Stimulated activated CD8-positive, alpha-beta memory T cell treated with anti-CD3 and anti-CD28 coated beads, Interleukin-12 subunit alpha, Interleukin-12 subunit beta, amount 100 ng/mL, for 24 hours (primary cell): Measurements from ENCODE around the gene SGCG.

Experiments
- DNase-seq: peaks from one replicate; pipeline ENCODE4 v3.0.0-alpha.2; 2020; ENCODE audit errors: extremely low read depth

Gene SGCG

DNA sequence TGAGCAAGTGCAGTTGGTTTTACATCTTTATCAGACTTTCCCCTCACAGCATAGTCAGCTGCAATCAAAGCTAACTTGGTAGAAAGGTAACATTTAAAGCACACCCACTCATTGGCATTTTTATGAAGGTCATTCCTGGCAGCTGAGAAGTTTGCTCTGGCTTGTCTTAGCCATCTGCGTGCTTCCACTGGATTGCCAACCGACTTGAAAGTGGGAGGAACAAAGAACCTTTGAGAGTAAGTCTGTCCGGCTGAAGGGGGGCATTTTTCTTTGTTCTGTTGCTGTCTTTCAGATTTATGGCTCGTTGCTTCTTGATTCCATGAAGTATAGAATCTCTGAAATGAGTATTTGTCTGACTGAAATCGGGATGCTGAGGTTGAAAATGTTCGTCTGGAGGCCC is 149.6 kb downstream of the SGCG start:
- DNase-seq = no peak

DNA sequence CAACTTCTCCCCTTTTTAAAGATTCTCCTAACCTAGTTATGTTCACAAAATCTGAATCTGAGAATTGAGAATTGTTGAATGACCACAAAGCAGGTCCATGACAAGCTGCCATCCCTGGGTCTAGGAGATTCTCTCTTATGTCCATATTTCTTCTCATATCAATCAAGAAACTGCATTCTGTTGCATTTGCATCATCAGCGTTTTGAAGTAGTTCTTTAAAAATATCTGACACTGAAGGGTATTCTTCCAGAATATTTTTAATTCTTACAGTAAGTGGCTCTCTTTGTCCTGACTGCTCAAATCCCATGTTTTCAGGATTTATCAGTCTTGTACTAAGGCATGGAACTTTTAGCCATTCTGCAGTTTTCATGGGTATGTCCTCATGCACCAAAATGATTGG is 158.4 kb downstream of the SGCG start:
- no peak for DNase-seq

DNA sequence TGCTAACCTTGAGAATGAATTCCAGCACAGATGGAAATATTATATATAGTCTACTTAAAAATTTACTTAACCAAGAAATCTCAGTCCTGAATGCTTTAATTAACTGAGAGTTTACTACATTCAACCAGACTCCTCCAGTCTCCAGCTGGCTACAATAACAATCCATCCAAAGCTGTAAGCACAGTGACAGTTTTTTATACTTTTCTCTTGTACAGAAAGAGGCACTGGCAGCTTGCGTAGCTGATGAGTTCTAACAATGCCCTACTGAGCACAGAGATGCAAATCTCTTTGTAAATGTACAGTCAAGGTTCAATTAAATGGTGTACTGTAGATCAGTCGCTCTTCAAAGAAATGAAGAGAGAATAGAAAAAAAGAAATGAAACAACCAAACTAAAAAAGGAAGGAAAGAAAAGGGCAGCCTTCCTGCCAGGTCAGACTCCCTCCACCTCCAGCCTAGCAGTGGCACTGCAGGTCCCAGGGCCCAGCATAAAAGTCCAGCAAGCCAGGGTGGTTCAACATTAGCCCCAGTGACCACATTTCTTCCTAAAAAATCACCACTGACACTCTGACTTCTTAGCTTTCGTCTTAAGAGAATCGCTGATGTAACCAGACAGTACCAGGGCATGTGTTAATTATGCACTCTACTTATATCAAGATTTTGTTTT is 164.3 kb downstream of the SGCG start:
- DNase-seq = no peak

DNA sequence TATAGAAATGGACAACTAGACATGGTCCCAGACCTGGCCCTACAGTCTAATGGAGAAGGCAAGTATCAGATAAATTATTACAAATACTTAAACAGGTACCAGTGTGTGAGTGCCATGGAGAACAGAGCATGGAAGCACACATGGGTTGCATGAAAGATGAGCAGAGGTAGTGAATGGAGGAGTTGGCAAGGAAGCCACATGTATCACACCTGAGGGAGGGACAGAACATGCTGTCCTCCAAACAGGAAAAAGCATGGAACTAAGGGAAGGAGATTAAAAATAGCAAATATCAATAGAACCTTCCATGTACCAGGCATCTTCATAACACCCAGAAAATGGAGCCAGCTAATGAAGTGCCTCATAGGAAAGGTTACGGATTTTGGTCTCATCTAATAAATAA is 166.8 kb downstream of the SGCG start:
- no peak for DNase-seq

DNA sequence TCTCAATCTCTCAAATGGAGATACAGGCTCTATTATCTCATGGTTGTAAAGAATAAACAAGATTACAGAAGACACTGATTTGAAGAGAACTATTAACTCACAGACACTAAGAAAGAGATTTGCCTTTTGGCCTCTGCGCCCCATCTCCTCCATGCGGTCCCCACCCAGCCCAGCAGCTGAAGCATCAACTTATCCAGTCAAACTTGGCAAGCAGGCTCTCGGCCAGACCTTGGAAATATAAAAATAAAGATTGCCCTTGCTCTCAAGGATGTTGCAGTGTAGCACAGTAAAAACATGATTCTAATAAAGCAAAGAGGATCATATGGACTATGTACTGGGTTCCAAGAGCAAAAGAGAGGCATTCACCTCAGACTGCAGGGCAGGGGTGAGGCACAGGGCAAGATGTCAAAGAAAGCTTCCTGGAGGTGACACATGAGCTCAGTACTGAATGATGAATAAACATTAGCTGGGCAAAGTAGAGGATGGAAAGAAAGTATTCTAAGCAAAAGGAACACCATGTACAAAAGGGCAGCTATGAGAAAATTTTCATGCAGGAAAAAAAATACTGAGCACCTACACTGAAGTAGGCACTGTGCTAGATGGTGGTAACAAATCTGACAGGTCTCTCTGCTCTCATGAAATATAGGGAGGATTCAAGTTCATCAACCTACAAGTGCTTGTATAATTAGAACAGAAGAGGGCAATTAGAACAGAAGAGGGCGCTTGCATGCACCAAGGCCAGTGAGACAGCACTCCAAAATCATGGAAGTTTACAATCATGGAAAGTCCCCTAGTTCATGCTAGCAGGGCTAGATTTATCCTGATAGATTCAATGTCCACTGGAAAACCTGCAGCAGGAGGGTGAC is 167.7 kb downstream of the SGCG start:
- no peak for DNase-seq

DNA sequence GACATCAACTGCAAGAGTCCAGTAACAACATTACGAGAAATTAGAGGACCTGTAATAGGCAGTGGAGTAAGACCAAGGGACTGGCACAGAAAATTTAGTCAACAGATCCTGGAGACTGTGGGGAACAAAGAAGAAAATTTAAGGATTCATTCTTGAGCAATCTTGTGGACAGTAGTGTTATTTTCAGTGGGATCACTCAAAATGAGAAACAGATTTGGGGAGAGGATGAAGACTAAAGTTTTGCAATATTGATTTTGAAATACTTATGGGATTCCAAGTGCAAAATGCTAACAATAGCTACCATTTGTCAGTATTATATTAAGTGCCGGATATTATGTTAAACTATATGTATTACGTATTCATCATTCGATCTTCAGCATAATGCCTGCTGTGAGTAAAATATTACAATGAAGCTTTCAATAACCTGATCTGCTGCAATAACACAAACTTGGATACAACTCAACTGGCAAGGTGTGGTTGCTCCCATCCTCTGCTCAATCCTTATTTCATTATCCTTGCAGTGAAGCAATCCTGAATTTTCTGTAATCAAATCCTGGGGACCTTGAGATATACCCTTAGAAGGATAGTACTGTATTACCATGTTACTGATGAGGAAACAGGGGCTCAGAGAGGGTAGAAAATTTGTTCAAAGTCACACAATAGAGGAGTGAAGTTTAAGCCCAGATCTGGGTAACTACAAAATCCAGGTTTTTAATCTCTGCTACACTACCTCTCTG is 168.6 kb downstream of the SGCG start:
- DNase-seq = no peak

DNA sequence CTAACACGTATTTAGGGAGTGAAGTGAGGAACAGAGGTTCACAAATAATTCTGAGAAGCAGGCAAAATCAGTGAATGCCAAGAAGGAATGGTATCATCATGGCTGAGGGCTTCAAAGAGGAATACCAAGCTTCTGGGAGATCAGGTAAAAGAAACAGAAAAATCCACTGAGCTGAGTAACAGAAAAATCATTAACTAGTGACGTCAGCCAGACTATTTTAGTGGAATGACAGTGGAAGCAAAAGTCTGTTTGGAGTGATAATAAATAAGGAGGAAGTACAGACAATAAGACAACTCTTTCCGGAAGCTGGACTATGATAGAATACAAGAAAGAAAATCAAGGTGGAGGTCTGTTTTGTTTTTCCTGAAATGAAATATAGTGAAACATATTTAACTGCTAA is 169.2 kb downstream of the SGCG start:
- DNase-seq = no peak

DNA sequence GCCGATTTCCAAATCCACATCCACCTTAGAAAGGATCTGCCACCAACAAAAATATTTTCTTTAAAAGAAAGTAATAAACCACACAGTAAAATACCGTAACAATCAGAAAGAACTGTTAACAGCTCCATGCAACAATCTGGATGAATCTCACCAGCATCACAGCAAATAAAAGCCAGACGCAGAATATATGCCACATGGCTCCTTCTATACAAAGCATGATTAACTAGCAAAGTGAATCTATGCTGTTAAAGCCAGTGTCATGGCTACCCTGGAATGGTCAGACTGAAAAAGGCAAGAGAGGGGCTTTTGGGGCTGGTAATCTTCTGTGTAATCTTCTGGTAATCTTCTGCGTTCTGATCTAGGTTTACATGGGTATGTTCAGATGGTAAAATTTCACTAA is 171.4 kb downstream of the SGCG start:
- DNase-seq = no peak

DNA sequence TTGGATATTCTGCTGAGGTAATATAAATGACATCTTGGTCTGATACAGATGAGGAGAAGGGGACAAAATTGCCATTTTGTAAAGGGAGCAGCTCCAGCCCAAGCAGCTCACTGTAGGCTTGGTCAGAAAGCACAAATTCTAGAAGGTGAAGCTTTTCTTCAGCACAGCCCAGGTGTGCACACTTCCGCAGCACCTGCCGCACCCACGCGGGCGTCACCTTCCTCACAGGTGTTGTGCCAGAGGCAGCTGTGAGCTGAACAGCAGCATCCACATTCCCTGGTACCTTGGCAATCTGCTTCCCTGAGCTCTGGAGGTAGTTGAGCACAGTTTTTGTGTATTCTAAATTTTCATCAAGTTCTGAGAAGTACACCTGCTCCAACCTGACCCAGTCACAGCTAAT is 173.7 kb downstream of the SGCG start:
- DNase-seq = no peak

DNA sequence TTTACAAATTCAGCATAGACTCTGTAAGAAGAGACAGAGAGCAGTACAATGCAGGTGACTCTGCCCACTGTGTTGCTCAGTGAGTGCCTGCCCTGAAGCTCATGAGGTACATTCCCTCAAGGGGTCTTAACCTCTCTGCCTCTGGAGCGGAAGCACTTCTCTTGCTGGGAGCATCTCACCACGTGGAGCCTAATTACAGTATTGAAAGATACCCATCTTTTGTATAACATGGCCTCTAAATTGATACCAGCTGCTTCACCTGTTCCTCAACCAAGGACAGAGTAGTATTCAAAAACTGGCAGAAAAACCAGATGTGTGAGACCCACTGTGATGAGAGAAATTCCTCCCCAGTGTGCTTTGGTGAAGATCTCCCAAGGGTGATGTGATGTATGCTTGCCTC is 175.6 kb downstream of the SGCG start:
- no peak for DNase-seq

DNA sequence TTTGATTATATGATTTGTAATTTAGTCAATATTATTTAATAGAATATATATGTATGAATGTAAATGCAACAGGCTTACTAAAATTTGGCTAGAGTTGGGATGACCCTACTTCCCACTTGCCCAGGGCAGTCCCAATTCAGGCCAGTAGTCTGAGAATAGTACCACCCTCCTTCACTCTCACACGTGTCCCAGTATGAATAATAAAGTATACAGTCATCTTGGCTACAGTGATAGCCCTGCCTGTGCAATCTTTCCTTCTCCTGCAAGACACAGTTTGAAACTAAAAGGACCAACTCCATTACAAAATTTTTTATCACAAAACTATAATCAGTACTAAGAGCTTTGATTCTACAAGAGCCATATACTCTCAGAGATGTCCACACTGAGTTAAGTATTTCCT is 176.6 kb downstream of the SGCG start:
- DNase-seq = no peak

DNA sequence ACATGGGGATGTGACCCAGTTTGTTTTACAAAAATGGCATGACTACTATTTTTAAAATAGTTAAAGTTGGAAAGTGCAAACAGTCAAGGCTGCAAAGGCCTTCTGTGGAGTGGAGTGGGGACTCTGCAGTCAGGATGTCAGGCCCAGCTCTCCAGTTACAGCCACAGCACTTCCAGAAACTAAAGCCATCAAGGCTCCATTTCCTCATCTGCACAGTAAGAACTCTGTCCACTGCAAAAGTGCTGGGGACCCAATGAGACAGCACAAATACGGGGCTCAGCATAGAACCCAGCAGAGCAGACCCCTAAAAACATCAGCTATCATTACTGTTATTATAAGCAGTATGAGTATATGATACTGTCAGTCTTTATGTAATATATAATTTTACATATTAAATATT is 179.1 kb downstream of the SGCG start:
- no peak for DNase-seq

DNA sequence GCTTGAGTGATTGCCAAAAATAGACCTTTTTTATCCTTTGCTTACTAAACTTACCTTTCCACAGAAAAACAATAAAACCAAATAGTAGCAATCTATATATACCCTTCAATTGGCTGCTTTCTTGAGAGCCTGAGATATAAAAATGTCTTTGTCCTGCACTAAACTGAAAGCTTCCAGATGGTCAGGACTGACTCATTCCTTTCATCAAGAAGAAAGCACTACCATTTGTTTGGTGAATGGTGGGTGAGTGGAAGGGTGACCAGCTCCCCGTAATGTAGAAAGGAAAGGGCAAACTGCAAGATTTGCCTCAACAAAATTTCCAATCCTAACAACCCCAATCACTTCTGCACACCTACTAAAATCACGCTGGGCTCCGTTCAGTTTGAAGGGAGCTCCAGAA is 184.9 kb downstream of the SGCG start:
- DNase-seq = no peak

DNA sequence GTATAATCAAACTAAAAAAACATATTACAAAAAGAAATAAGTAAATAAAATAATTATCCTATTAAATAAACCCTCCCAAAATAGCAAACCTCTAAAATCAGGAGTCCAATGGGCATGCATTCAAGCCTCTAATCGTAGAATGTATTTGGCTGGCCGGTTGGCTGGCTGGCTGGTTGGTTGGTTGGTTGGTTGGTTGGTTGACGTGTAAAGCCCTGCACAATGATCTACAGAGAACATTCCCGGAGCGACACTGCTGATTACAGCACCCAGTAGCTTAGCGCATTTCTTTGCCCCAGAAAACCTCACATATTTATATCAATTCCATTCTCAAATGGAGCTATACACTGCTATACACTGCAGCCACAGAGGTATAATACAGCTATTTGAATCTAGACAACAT is 187.1 kb downstream of the SGCG start:
- no peak for DNase-seq

DNA sequence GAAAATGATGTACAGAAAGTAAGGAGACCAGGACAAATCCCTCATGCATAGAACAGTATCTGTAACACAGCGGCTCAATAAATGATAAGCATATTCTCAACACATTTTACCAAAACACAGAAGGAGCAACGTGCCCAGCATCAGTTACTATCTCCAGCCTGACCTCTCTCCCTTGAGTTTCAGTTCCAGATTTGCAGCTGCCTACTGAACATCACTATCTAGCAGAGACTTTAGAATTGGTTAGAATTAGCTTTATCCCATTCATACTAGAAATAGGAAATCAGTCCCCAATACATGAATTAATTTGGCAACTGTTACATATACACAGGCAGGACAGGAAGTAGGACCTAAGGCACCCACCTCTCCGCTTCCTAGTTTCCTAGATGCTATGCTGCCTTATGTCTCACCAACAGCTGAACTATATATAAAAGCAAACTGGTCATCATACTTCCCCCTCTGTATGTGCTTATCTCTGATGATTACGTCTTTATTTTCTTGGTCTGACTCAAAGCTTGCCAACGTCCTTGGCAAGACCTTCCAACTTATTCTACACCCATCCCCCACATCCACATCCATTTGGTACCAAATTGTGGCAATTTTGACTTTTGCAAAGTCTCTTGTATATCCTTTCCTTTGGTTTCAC is 191.6 kb downstream of the SGCG start:
- DNase-seq = no peak
